HG03432 (cell line): ENCODE measurements around the gene FGFBP2.

ENCODE experiments used
- ATAC-seq: cut with Tn5 transposase; IDR thresholded peaks from one replicate; pipeline ENCODE4 v1.9.1; 2021; ENCODE audit warnings: mild to moderate bottlenecking, moderate library complexity; ENCODE audit not compliant: unreplicated experiment

FGFBP2 gene, protein sequence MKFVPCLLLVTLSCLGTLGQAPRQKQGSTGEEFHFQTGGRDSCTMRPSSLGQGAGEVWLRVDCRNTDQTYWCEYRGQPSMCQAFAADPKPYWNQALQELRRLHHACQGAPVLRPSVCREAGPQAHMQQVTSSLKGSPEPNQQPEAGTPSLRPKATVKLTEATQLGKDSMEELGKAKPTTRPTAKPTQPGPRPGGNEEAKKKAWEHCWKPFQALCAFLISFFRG

GRCh38 chr4:15963001-15963451, at the start of gene FGFBP2:
FGFBP2 (minus strand) TSS chr4:15963175; CDS start chr4:15963129, 46 bp downstream.
- peak; percentile 63 for ATAC-seq

DNA sequence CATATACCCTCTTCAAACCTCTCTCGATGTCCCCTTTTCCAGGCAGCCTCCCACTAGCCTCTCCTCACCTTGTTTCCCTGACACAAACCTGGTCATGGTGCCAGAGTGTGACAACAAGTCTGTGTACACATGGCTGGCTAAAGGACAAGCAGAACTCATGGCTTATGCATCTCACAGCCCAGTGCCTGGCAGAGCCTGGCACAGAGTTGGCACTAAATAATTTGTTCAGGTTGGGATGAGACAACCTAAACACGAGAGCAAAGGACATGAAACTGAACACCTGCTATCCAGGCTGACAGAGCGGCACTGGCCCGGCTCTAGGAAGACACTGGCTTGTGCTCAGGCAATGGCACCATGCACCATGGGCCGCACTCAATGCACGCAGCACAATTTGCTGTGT, 48.2 kb upstream of the FGFBP2 start:
- no peak for ATAC-seq

DNA sequence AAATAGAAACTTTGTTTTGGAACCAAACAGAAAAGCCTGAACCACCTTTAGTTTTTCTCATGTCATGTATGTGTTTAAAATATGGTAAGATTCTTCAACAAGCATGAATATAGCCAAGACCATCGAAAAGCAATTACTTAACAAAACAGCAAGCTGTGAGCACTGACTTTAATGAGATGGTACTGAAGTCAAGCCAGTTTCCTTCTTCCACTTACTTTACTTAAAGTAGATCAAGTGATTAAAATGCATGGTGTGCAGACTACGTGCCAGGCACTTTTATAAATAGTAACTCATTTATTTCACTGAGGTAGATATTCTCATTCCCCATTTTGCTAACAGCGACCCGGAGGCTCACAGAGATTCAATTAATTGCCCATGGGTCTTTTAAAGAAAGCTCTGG, 46.2 kb upstream of the FGFBP2 start:
- ATAC-seq = no peak

- no peak for ATAC-seq
Measured at GRCh38 chr4:16007471-16008095, 44.6 kb upstream of the FGFBP2 start.

DNA sequence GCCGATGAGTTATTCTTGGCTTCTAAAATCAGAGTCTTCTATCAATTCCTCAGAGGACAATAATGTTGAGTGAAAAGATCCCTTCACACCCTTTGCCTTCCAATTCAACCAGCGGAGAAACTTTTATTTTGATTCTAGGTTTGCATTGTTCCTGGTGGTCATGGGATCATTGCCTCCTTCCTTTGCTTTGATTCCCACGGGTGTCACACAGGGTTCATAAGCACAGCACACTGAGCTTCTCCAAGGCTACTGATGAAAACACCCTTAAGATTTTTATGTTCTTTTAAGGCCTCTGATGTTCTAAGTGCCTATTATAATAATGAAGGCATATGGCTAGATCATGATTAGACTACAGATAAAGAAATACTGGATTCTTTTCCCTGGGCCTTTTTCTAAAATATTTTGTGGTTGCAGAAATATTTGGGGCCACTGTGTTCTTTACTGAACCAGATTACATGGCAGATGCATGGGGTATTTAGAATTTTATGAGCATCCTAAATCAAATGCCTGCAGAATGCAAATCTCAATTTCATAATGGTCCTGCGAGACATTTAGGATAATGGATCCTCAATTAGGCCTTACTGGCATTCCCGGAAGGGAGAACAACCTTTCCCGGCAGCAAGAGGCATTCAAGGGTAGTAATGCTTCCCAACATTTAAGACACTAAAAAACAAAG, 43.9 kb upstream of the FGFBP2 start:
- no peak for ATAC-seq

GRCh38 chr4:16005676-16006075, 42.7 kb upstream of the FGFBP2 start:
- ATAC-seq = no peak

GRCh38 chr4:16001484-16001858, 38.5 kb upstream of the FGFBP2 start:
- ATAC-seq = peak; percentile 98

- ATAC-seq = peak; percentile 6
Measured at GRCh38 chr4:16000708-16001483, 37.9 kb upstream of the FGFBP2 start.

DNA sequence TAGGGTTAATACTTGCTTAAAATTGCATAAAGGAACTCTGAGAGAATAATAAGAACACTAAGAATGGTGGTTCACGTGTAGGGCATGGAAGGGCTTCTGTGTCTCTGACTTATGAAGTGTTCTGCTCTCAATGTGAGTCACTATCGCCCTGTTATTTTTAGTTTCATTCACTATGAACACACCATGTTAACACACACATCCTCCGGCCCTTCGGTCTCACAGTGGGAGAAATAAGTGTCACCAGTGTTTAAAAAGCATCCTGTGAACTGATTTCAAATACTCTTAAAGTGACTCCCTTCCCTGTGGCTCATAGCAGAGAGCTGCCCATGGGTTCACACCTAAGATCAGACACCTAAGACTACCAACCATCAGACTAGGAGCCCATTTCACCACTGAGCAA, 33.8 kb upstream of the FGFBP2 start:
- ATAC-seq = peak; percentile 69

DNA sequence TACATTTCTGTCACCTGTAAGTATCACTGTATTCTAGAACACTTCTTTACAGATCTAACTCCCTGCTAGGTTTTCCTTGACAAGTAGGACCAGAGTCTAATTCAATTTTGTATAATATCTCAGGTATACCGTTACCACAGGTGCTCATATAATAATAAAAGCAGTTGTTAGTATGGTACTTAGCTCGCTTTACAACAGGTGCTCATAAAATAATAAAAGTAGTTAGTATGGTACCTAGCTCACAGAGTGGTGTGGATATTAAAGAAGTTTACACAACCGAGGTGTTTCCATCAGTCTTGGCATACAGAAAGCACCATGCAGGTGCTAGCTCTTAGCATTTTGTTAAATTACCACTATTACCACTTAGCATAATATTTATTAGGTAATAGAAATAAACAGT, 32.9 kb upstream of the FGFBP2 start:
- ATAC-seq = no peak

DNA sequence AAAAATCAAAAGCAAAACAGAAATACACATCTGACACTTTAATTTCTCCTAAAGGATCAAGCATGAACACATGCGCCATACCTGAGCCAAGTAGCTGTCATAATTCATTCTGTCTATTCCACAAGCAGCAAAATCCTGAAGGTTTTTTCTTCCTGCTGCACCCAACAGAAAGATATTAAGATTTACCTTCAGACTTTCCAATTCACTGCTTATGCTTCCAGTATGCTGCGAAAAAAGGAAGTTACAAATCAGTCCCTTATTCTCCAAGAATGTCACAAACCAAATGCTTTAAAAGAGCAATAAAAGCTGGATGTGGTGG, 29.2 kb upstream of the FGFBP2 start:
- no peak for ATAC-seq

DNA sequence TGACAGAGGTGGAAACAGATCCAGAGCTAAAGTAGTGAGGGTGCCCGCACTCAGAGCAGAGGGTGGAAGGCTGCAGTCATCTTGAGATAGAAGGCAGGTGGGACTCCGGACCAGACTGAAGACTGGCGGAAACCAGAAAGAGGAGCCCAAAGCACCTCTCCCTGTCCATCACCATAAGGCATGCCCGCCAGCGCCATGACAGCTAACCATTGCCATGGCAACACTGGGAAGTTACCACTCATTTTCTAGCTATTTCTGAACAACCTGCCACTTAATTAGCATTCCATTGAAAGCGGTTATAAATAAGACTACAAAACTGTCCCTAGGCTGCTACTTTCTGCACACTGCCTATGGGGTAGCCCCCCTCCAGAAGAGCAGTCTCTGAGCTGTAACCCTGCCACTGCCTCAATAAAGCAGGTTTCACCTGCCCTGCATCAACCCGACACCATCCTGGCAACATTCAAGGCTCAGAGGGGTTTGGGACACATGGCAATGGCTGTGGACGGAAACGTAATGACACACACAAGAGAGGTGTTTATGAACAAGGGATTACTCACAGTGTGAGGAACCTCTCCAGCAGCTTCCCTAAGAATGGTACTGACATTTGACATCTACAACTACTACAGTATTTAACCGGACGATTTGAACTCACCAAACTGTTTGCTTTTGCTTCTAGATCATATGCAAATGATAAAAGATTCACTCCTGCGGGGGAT, 27.8 kb upstream of the FGFBP2 start:
- no peak for ATAC-seq

GRCh38 chr4:15989424-15989823, 26.4 kb upstream of the FGFBP2 start:
- no peak for ATAC-seq

DNA sequence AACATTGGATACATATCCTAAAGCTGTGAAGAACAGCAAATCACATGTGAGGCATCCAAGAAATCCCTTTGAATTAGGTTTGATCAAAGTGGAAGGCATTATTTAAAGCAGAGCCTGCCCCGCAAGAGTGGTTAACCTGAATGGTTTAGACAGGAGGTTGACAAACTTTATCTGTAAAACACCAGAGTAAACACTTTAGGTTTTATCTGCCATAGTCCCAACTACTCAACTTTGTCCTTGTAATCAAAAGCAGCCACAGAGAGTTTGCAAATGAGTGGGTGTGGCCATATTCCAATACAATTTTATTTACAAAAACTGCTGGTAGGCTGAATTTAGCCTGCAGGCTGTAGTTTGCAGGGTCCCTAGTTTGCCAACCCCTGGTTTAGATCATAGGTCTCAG, 25.2 kb upstream of the FGFBP2 start:
- ATAC-seq = no peak

- no peak for ATAC-seq
Measured at GRCh38 chr4:15986907-15987306, 23.9 kb upstream of the FGFBP2 start.

DNA sequence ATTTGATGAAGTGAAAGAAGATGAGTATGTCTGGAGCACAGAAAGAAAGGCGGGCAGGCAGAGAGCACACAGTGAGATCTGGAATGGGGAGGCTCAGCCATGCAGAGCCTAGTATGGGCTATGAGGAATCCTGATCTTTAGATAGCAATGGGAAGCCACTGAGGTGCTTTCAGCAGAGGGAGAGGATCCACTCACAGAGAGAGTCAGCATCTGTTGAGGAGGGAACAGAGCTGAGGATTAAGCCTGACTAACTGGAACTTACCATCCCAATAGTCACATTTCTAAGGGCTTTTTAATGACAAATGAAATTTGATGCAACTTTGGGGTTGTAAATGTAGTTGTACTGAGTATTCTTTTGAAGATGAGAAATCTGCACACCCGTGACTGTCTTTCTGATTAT, 20.6 kb upstream of the FGFBP2 start:
- no peak for ATAC-seq

DNA sequence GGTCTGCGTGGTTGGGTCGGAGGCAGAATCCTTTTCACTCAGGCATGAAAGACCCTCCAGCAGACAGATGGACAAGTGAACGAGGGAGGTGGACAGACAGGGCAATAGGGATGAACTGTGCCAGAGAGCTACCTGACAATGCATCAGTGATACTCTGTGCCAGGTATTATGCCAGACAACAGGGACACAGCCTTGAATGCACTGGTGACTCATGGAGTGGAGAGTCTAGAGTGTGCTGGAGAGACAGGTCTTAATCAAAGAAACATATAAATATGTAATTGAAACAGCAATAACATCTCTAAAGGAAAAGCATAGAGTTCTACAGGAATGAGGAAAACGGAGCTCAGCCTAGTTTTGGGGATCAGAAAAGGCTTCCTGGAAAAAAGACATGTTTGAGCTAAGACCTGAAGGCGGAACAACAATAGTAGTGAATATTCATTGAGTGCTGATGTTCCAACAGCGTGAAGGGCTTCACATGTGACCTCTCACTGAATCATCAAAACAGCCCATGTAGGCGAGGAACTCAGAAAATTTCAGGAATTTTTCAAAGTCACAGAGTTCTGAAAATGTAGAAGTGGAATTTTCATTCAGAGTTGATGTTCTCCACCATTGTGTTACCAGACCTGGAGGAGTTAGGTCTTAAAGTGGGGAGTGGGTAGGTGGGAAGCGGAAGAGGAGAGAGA, 20.0 kb upstream of the FGFBP2 start:
- no peak for ATAC-seq

DNA sequence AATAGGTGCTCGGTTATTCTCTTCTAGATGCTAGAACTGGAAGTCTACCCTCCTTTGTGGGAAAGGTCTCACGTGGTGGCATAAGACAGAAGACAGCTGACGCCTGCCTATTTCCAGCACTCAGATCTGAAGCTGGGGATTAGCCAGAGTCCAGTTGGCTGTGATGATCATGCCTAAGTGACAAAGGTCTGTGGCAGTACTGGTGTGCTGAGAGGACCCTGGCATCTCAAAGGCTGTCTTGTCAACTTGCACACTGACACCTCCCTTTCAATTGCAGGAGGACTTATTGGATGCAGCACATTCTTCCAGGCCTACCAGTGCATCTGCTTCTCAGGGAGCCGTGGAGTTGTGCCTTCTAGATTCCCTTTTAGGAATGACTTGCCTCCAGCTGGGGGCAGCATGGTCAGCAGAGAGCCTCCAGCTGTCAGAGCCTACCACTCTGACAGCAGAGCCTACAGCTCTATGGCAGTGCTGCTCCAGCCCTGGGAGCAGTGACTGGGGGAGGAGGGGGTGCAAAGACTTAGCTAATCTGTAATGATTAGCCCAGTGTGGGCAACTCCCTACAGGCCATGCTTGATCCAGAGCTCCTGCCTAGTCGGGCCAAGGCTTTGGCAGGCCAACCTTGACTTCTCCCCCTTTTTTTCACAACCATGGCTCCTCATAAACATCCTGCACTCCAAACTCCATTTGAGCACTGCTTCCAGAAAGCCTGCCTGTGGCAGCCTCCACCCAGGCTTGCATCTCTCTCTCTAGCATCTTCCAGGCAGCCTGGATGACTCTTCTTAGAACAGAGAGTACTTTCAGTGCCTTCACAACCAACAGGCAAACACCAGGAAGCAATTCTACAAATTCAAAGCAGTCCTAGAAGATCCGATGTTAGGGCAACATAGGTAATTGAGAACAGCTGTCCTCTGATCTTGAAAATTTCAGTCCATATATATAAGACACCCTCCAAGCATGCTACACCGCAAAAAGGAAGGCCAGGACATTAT, 13.8 kb upstream of the FGFBP2 start:
- no peak for ATAC-seq

- ATAC-seq = no peak
Measured at GRCh38 chr4:15971068-15971801, 8.3 kb upstream of the FGFBP2 start.
